SU-DHL-6 (cell line): Measurements from ENCODE around the gene SMAD1.

Source experiments
- EZH2phosphoT487 ChIP-seq: fragments of 200-600 bp; sonication (generic), shearing (Covaris generic); conservative IDR thresholded peaks from 2 replicates; pipeline ENCODE4 v1.6.1; 2018; ENCODE audit warnings: mild to moderate bottlenecking, antibody characterized with exemption, low read length, moderate library complexity, mixed read lengths
- TF ChIP-seq, protein P1 (sequence below): fragments of 200-600 bp; sonication (generic); IDR thresholded peaks from one replicate; pipeline ENCODE4 v1.5.1; 2017; ENCODE audit warnings: antibody characterized with exemption, mild to moderate bottlenecking, low read length, moderate library complexity; ENCODE audit not compliant: insufficient read depth, poor library complexity, severe bottlenecking

DNA sequence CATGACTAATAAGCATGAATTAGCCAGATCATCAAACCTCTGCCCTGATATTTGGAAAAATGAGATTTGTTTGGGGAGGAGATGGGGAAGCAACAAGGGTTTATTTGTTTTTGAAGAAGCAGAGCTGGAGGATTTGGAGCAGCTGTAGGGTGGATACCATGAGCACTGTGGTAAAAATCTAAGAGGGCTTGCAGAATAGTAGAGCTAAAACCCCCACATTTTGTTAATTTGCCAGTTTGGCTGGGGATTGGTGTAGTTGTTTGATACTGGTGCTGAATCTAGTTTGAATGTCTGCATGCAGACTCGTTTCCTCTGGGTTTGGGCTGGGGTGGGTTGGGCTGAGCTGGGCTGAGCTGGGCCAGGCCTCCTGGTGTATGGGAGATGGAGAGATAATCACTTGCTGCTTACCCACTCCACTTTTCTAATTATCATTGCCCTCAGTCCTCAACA is 43.7 kb downstream of the SMAD1 start:
- TF ChIP-seq, protein P1, sequence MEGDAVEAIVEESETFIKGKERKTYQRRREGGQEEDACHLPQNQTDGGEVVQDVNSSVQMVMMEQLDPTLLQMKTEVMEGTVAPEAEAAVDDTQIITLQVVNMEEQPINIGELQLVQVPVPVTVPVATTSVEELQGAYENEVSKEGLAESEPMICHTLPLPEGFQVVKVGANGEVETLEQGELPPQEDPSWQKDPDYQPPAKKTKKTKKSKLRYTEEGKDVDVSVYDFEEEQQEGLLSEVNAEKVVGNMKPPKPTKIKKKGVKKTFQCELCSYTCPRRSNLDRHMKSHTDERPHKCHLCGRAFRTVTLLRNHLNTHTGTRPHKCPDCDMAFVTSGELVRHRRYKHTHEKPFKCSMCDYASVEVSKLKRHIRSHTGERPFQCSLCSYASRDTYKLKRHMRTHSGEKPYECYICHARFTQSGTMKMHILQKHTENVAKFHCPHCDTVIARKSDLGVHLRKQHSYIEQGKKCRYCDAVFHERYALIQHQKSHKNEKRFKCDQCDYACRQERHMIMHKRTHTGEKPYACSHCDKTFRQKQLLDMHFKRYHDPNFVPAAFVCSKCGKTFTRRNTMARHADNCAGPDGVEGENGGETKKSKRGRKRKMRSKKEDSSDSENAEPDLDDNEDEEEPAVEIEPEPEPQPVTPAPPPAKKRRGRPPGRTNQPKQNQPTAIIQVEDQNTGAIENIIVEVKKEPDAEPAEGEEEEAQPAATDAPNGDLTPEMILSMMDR = no peak
- no peak for TF ChIP-seq EZH2phosphoT487
